ENCODE measurements around the gene CD101. TPM values are rescaled to one million over a fixed set of nuclear protein-coding genes. Genes with fewer than 3 reads are reported as not detected.

The CD101 gene
- total RNA-seq, 4 donors from 2014 or later: 1.2 to 5.3 (median 2.8) TPM

- WGBS: 66% methylated on average over 3 of the region's 3 CpGs
- Histone ChIP-seq H3K4me3 (no peak overlapping the region), H3K27me3 (no peaks in the 10 kb centered on the region), H3K27ac (no peak overlapping the region), H3K36me3 (no peaks in the 10 kb centered on the region), H3K4me1 (no peaks in the 10 kb centered on the region), H3K9me3 (no peaks in the 10 kb centered on the region)
- no peak for TF ChIP-seq CTCF (IDR thresholded peaks at IDR 0.05)
- TF ChIP-seq POLR2AphosphoS5 (IDR thresholded peaks at IDR 0.05): no peak
- no peak for TF ChIP-seq EP300 (IDR thresholded peaks at IDR 0.05)
- TF ChIP-seq POLR2A (IDR thresholded peaks at IDR 0.05): no peak
- no peak for DNase-seq (ENCODE audit: low spot score in 2 of 2)
These were observed 7.6 kb downstream of the CD101 start for GRCh38 chr1:117009132-117009531.

DNA sequence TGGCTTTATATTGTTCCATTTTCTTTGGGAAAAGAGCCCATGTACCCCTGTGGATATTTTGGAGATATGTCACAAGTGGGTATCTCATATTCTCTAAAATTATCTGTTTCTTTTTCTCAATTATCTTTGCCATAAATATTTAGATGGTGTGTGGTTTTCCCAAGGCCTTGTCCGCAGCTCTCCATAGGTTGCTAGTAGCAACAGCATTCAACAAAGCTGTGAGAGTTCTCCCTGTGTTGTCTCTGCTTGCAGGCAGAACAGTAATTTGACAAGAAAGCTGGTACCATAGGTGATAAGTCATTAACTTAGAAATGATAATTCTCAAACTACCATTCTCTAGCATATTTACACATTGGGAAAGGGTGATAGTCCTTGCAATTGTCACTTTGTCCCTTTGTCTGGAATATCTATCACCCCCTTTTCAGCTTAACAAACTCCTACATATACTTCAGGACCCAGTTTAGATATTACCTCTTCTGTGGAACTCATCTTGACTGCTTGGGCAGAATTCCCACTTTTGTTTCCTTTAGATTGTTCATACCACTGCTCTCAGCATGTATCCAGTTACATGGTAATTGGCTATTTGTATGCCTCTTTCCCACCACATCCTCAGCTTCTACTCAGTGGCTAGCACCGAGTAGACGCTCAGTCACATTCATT is 8.9 kb downstream of the CD101 start:
- DNase-seq (ENCODE audit: low spot score in 2 of 2): no peak
- Histone ChIP-seq H3K9me3 (no peaks in the 10 kb centered on the region), H3K4me3 (no peak overlapping the region), H3K4me1 (no peaks in the 10 kb centered on the region), H3K27ac (no peak overlapping the region), H3K36me3 (no peaks in the 10 kb centered on the region), H3K27me3 (no peaks in the 10 kb centered on the region)
- 99% methylated on average over 3 of the region's 3 CpGs for WGBS
- no peak for TF ChIP-seq POLR2A (IDR thresholded peaks at IDR 0.05)

DNA sequence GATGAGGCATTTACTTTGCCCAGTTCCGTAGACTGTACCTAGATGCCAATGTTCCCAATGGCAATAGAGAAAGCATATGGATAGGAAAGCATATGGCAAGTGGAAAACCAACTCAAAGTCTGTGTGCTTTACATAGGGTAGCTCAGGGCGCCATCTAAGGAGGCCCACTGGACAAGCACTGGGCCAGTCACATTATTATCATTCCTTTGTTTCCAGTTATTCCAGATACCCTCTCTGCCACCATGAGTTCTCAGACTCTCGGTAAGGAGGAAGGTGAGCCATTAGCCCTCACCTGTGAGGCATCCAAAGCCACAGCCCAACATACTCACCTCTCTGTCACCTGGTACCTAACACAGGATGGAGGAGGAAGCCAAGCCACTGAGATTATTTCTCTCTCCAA is 9.8 kb downstream of the CD101 start:
- H3K27ac ChIP-seq: no peak overlapping the region
- DNase-seq (ENCODE audit: low spot score in 2 of 2): no peak
- 98% methylated on average over 3 of the region's 3 CpGs for WGBS
- no peak for TF ChIP-seq EP300 (IDR thresholded peaks at IDR 0.05)
- H3K9me3 ChIP-seq: no peaks in the 10 kb centered on the region
- H3K36me3 ChIP-seq: no peaks in the 10 kb centered on the region
- H3K4me1 ChIP-seq: no peaks in the 10 kb centered on the region
- H3K27me3 ChIP-seq: no peaks in the 10 kb centered on the region
- H3K4me3 ChIP-seq: no peak overlapping the region

GRCh38 chr1:117013309-117013858 is 11.8 kb downstream of the CD101 start:
- 83% methylated on average over 5 of the region's 5 CpGs for WGBS
- no peak overlapping the region for H3K27ac ChIP-seq
- H3K27me3 ChIP-seq: no peaks in the 10 kb centered on the region
- no peak for DNase-seq (ENCODE audit: low spot score in 2 of 2)
- H3K9me3 ChIP-seq: no peaks in the 10 kb centered on the region
- H3K36me3 ChIP-seq: no peaks in the 10 kb centered on the region
- H3K4me1 ChIP-seq: no peaks in the 10 kb centered on the region
- no peak for TF ChIP-seq CTCF (IDR thresholded peaks at IDR 0.05)
- no peak for TF ChIP-seq POLR2AphosphoS5 (IDR thresholded peaks at IDR 0.05)
- H3K4me3 ChIP-seq: no peak overlapping the region

DNA sequence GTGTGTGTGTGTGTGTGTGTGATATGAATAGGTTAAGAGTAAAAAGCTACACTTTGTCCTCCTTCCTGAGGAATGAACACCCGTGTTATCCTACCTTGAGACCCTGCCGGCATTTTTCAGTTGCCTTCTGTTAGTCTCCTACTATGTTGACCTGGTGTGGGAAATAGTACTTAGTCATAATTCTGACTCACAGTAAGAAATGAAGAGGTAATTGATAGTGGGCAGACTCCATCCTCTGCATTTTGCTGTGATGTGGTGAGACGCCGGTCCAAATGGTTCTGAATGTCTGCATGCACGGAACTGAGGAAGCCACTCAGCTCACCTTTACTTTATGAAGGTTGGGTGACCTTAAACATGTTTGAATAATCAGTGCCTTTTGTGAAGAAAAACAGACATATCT is 12.6 kb downstream of the CD101 start:
- no peaks in the 10 kb centered on the region for H3K27me3 ChIP-seq
- 85% methylated on average over 5 of the region's 5 CpGs for WGBS
- no peaks in the 10 kb centered on the region for H3K36me3 ChIP-seq
- no peak for TF ChIP-seq POLR2AphosphoS5 (IDR thresholded peaks at IDR 0.05)
- no peak for TF ChIP-seq CTCF (IDR thresholded peaks at IDR 0.05)
- no peak for TF ChIP-seq POLR2A (IDR thresholded peaks at IDR 0.05)
- no peak for TF ChIP-seq EP300 (IDR thresholded peaks at IDR 0.05)
- no peak for DNase-seq (ENCODE audit: low spot score in 2 of 2)
- no peak overlapping the region for H3K27ac ChIP-seq
- no peaks in the 10 kb centered on the region for H3K9me3 ChIP-seq
- H3K4me1 ChIP-seq: no peaks in the 10 kb centered on the region
- H3K4me3 ChIP-seq: no peak overlapping the region

DNA sequence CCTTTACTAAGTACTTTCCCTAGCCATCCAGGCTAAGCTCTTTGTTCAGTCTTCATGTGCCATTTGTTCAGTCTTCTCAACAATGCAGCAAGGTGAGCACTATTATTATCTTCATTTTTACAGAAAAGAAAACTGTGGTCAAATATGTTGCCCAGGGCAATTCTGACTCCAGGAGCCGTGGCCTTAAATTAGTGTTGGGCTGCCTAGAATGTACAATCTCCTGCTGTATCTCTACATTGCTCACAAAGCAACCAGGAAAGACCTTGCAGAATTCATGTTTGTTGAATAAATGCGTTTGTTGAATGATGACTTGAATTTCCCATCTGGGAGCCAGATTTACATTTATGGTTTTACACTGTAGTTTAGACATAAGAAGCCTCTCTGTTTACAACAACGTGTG is 14.2 kb downstream of the CD101 start:
- 82% methylated on average over 3 of the region's 3 CpGs for WGBS
- Histone ChIP-seq H3K4me3 (no peak overlapping the region), H3K4me1 (no peaks in the 10 kb centered on the region), H3K9me3 (no peaks in the 10 kb centered on the region), H3K36me3 (no peaks in the 10 kb centered on the region), H3K27ac (no peak overlapping the region), H3K27me3 (no peaks in the 10 kb centered on the region)
- no peak for TF ChIP-seq POLR2A (IDR thresholded peaks at IDR 0.05)
- no peak for TF ChIP-seq EP300 (IDR thresholded peaks at IDR 0.05)
- no peak for TF ChIP-seq CTCF (IDR thresholded peaks at IDR 0.05)
- TF ChIP-seq POLR2AphosphoS5 (IDR thresholded peaks at IDR 0.05): no peak
- no peak for DNase-seq (ENCODE audit: low spot score in 2 of 2)
